Stimulated activated CD8-positive, alpha-beta memory T cell treated with anti-CD3 and anti-CD28 coated beads, Interleukin-2, amount 100 ng/mL, for 1 hour (primary cell): ENCODE results near the gene RBMS2.
A peak's percentile ranks its signal among the peaks of the same experiment; 100 is the strongest.

Experiments used
- DNase-seq, 2 donors: peaks; one replicate each; pipeline ENCODE4 v3.0.0-alpha.2; 2020; ENCODE audit warnings: low read depth in 2 of 2

The RBMS2 gene

GRCh38 chr12:56581418-56582145, 60.0 kb downstream of the RBMS2 start:
- DNase-seq: no peak

GRCh38 chr12:56585098-56585497, 63.5 kb downstream of the RBMS2 start:
- DNase-seq: no peak

- DNase-seq: no peak
Observed at GRCh38 chr12:56589783-56590182, 68.2 kb downstream of the RBMS2 start.

- no peak for DNase-seq
Observed at GRCh38 chr12:56590237-56590830, 68.7 kb downstream of the RBMS2 start.

GRCh38 chr12:56591126-56591525, 69.5 kb downstream of the RBMS2 start:
- DNase-seq: no peak

- no peak for DNase-seq
Observed at GRCh38 chr12:56591961-56592360, 70.3 kb downstream of the RBMS2 start.

GRCh38 chr12:56593909-56594621, 72.4 kb downstream of the RBMS2 start:
- DNase-seq: peak; percentile 29 to 35

GRCh38 chr12:56596815-56597214, 75.2 kb downstream of the RBMS2 start:
- no peak for DNase-seq

GRCh38 chr12:56599041-56599440, 77.4 kb downstream of the RBMS2 start:
- DNase-seq: no peak

GRCh38 chr12:56599797-56600196, 78.2 kb downstream of the RBMS2 start:
- DNase-seq: no peak

- no peak for DNase-seq
Observed at GRCh38 chr12:56600753-56601152, 79.1 kb downstream of the RBMS2 start.

GRCh38 chr12:56601503-56601902, 79.9 kb downstream of the RBMS2 start:
- DNase-seq: no peak

- no peak for DNase-seq
Observed at GRCh38 chr12:56602239-56602638, 80.6 kb downstream of the RBMS2 start.

- DNase-seq: no peak
Observed at GRCh38 chr12:56604355-56604754, 82.7 kb downstream of the RBMS2 start.

GRCh38 chr12:56614627-56615026, 93.0 kb downstream of the RBMS2 start:
- no peak for DNase-seq

GRCh38 chr12:56616244-56616643, 94.6 kb downstream of the RBMS2 start:
- DNase-seq: no peak

- DNase-seq: no peak
Observed at GRCh38 chr12:56616925-56617324, 95.3 kb downstream of the RBMS2 start.

- no peak for DNase-seq
Observed at GRCh38 chr12:56622535-56622934, 100.9 kb downstream of the RBMS2 start.

GRCh38 chr12:56626701-56627100, 105.1 kb downstream of the RBMS2 start:
- DNase-seq: no peak

GRCh38 chr12:56628671-56629458, 107.2 kb downstream of the RBMS2 start:
- no peak for DNase-seq

- no peak for DNase-seq
Observed at GRCh38 chr12:56629459-56630179, 108.0 kb downstream of the RBMS2 start.
